Ovary (tissue), 9 donors: ENCODE data around the gene CTSL. TPM values are rescaled to one million over a fixed set of nuclear protein-coding genes. Genes with fewer than 3 reads are reported as not detected.

ENCODE experiments used
- DNase-seq, 5 donors: peaks; one replicate each; pipeline ENCODE4 v3.0.0-alpha.2; 2019 to 2020
- H3K27ac ChIP-seq, 2 donors: fragments of 200-600 bp; one replicate each; pipeline versions ENCODE4 v1.5.1 to v1.8.0; 2019 to 2022
- H3K27me3 ChIP-seq: fragments of 200-600 bp; one replicate; pipeline ENCODE4 v1.8.0; 2022
- H3K36me3 ChIP-seq: fragments of 200-600 bp; sonication (generic); one replicate; pipeline ENCODE4 v1.5.1; 2019
- H3K4me1 ChIP-seq: one replicate; pipeline ENCODE4 v1.8.1; 2013; ENCODE audit warnings: mild to moderate bottlenecking, moderate library complexity; ENCODE audit not compliant: insufficient read depth
- H3K4me3 ChIP-seq: fragments of 200-600 bp; sonication (generic); one replicate; pipeline ENCODE4 v1.5.1; 2017
- H3K9me3 ChIP-seq, 2 donors: fragments of 200-600 bp in 1 of 2; sonication (generic) in 1 of 2; one replicate each; pipeline versions ENCODE4 v1.5.1 to v1.8.1; 2013 to 2019; ENCODE audit warnings: mild to moderate bottlenecking in 1 of 2, moderate library complexity in 1 of 2
- EP300 ChIP-seq: sonication (generic); formaldehyde crosslinking; IDR thresholded peaks from one replicate; pipeline ENCODE4 v1.6.1; 2017; ENCODE audit warnings: antibody characterized with exemption
- POLR2A ChIP-seq: fragments of 450-650 bp; IDR thresholded peaks from one replicate; pipeline ENCODE4 v1.6.1; 2017; ENCODE audit warnings: antibody characterized with exemption, mild to moderate bottlenecking, moderate library complexity
- WGBS, 3 donors: extraction: QIAGEN DNeasy Blood & Tissue Kit in 1 of 3; methylation state at CpG; one replicate each; pipeline versions ENCODE4 v1.1.5 to v1.1.7; 2013 to 2017; 5-methylcytosine and 5-hydroxymethylcytosine counted together
- intact Hi-C, 4 donors: fragments of 100-400 bp; cut with DNase I; formaldehyde crosslinking; loops; one replicate each; pipeline versions ENCODE4 v1.11.0 to v1.15.1; 2022 to 2023
- polyA plus RNA-seq, 2 donors: library from polyadenylated mRNA; stranded (reverse); fragments of 200-250 nt in 1 of 2; fragments of 350-450 nt in 1 of 2; fragmentation: Illumina TruSeq in 1 of 2; extraction: RNeasy Lipid Tissue Mini Kit (QIAGEN cat#74804) in 1 of 2; gene quantifications; one replicate each; pipeline ENCODE4 v1.2.3, GENCODE V29; 2013 to 2014
- total RNA-seq, 7 donors: library from RNA; depleted of rRNA in 2 of 7; stranded (reverse); fragments of >200 nt in 2 of 7; fragmentation: NEBNext Ultra II Directional in 3 of 7; extraction: Animal tissue kit (Norgen Biotek cat#: 25700) in 3 of 7; gene quantifications; one replicate each; pipeline versions ENCODE4 v1.1.0 to v1.2.4, GENCODE V29; 2016 to 2023
- TF ChIP-seq, protein P1 (sequence below), 3 donors: fragments of 450-650 bp in 2 of 3; fragments of 200-600 bp in 1 of 3; IDR thresholded peaks; one replicate each; pipeline versions ENCODE4 v1.5.1 to v1.8.0; 2016 to 2022; ENCODE audit warnings: antibody characterized with exemption in 3 of 3, mild to moderate bottlenecking in 1 of 3
- donor health status: DM: no; HTN: no; CAD: no; lungs with moderate emphysema.
- donor health status: DM: no; HTN: no; CAD: no.
- donor health status: Bipolar disorder and iron deficiency.
- donor health status: DM: yes; HTN: yes; CAD: no.
- donor health status: DM: no; HTN: no; CAD: no.
- donor health status: DM: yes; HTN: yes; CAD: no.

The CTSL gene
- total and polyA plus RNA-seq, 9 donors: 94.0 to 219 (median 115) TPM

DNA sequence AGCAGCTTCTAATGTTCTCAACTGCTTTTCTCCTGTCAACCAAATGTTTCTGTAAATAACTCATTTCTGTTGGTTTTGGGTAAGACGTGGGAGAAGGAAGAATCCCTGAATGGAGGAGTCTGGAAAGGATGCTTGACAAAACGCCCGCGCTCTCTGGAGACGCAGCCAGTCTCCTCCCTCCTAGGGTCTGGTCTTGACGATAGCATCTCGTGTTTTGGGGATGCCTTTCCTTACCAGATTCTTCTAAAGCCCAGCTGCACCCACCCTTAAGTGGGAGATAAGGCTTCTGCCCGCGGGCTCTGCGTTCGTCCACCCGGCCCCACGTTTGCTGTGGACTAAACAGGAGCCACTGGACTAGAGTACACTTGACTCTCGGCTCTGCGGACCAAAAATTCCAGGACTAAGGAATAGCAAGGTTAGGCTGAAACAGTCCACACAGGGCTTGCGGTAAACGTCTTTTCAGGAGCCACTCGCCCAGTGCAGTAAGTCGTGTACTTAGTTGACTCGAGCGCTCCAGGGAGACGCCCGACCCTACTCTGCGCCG is 491 bp upstream of the CTSL start:
- peaks cover 5% of the 10 kb centered on the region for H3K4me1 ChIP-seq
- H3K27ac ChIP-seq: peak overlapping the region; percentile 86 to 93
- WGBS, 3 donors: 0 to 2% (median 1%) methylated on average over 25 of the region's 25 CpGs
- no peaks in the 10 kb centered on the region for H3K27me3 ChIP-seq
- intact Hi-C loops: no loop called here
- H3K4me3 ChIP-seq: peak overlapping the region; percentile 85
- TF ChIP-seq EP300: no peak
- no peak for TF ChIP-seq POLR2A
- TF ChIP-seq, protein P1, sequence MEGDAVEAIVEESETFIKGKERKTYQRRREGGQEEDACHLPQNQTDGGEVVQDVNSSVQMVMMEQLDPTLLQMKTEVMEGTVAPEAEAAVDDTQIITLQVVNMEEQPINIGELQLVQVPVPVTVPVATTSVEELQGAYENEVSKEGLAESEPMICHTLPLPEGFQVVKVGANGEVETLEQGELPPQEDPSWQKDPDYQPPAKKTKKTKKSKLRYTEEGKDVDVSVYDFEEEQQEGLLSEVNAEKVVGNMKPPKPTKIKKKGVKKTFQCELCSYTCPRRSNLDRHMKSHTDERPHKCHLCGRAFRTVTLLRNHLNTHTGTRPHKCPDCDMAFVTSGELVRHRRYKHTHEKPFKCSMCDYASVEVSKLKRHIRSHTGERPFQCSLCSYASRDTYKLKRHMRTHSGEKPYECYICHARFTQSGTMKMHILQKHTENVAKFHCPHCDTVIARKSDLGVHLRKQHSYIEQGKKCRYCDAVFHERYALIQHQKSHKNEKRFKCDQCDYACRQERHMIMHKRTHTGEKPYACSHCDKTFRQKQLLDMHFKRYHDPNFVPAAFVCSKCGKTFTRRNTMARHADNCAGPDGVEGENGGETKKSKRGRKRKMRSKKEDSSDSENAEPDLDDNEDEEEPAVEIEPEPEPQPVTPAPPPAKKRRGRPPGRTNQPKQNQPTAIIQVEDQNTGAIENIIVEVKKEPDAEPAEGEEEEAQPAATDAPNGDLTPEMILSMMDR (IDR thresholded peaks at IDR 0.05): no peak
- no peaks in the 10 kb centered on the region for H3K36me3 ChIP-seq
- H3K9me3 ChIP-seq: no peaks in the 10 kb centered on the region
- peak in 2 of 5 donors; percentile 51 to 58 for DNase-seq

DNA sequence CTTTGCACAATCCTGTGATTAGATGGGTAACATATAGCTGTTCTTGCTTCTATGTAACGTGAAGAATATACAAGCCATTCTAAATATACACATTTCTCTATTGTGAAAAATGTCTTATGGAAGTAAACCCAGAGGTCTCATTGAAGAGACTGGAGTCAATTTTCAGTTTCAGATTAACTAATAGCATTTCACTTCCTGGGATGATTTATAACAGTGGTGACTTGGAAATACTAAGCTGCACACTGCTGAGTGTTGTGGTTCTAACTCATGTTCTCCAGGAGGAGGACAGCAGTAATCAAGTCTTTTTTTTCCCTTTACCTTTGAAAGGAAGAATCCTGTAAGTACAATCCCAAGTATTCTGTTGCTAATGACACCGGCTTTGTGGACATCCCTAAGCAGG is 3.3 kb downstream of the CTSL start:
- TF ChIP-seq POLR2A (no peak), EP300 (no peak)
- TF ChIP-seq, protein P1 (IDR thresholded peaks at IDR 0.05): no peak
- Histone ChIP-seq H3K4me3 (no peak overlapping the region), H3K27me3 (no peaks in the 10 kb centered on the region), H3K4me1 (peaks cover 5% of the 10 kb centered on the region), H3K27ac (no peak overlapping the region), H3K36me3 (no peaks in the 10 kb centered on the region), H3K9me3 (no peaks in the 10 kb centered on the region)
- WGBS, 3 donors: 91 to 98% (median 95%) methylated on average over 2 of the region's 2 CpGs
- intact Hi-C loops: no loop called here
- DNase-seq: no peak

DNA sequence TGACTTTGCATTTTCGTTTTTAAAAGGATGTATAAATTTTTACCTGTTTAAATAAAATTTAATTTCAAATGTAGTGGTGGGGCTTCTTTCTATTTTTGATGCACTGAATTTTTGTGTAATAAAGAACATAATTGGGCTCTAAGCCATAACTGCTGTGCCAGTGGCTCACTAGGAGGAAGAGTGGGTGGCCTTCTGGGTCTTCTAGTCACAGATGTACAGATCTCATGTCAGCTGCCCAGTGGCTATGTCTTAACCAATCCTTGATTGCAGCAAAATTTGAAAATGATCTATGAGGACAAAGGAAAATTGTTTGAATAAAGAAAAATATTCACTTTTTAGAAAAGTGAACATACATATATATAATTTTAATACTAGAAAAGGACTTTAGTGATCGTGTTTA is 5.4 kb downstream of the CTSL start:
- DNase-seq: no peak
- no peaks in the 10 kb centered on the region for H3K36me3 ChIP-seq
- TF ChIP-seq POLR2A (no peak), EP300 (no peak)
- TF ChIP-seq, protein P1 (IDR thresholded peaks at IDR 0.05): no peak
- WGBS, 3 donors: 88% methylated on average over 2 of the region's 2 CpGs
- intact Hi-C loops: no loop called here
- peaks cover 5% of the 10 kb centered on the region for H3K4me1 ChIP-seq
- no peaks in the 10 kb centered on the region for H3K27me3 ChIP-seq
- H3K27ac ChIP-seq: no peak overlapping the region
- H3K4me3 ChIP-seq: no peak overlapping the region
- no peaks in the 10 kb centered on the region for H3K9me3 ChIP-seq

DNA sequence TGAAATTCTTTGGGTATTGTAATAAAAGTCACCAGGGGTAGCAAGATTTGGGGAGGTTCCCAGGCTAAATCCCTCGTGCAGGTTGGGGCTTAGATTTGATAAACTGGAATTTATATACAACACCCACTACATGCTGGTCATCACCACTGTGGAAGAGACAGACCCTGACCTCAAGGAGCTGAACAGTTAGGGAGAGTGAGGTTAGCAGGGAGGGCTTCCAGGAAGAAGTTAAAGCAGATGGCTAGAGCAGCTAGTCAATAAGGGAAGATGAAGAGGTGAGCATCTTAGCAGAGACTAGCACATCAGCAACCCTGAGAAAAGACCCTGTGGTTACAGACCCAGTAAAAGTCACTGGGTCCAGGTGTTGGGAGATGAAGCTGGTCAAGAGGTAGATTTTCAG is 6.4 kb downstream of the CTSL start:
- H3K36me3 ChIP-seq: no peaks in the 10 kb centered on the region
- H3K27ac ChIP-seq: no peak overlapping the region
- intact Hi-C loops: no loop called here
- H3K27me3 ChIP-seq: no peaks in the 10 kb centered on the region
- H3K4me1 ChIP-seq: peaks cover 3% of the 10 kb centered on the region
- no peak overlapping the region for H3K4me3 ChIP-seq
- DNase-seq: no peak
- TF ChIP-seq POLR2A (no peak), EP300 (no peak)
- TF ChIP-seq, protein P1 (IDR thresholded peaks at IDR 0.05): no peak
- no peaks in the 10 kb centered on the region for H3K9me3 ChIP-seq
- WGBS, 3 donors: 44 to 69% (median 46%) methylated on average over 1 of the region's 1 CpG
